ENCODE results near the gene GPR75. TPM values are rescaled to one million over a fixed set of nuclear protein-coding genes. Genes with fewer than 3 reads are reported as not detected.

The GPR75 gene
- total RNA-seq, 4 donors from 2014 or later: 0.80 to 19.6 (median 1.3) TPM

GRCh38 chr2:53881986-53882385 lies 22.2 kb upstream of the GPR75 start:
- Histone ChIP-seq H3K27ac (peak overlapping the region; percentile 70 to 77 (median 73)), H3K4me3 (no peak overlapping the region), H3K36me3 (peaks cover 0 to 60% of the 10 kb centered on the region in 2 donors), H3K9me3 (no peaks in the 10 kb centered on the region), H3K27me3 (no peaks in the 10 kb centered on the region), H3K4me1 (peaks cover 10 to 13% of the 10 kb centered on the region in 2 donors)
- intact Hi-C loops (cut with DNase I; ENCODE audit: low total_unique reads): loop anchor here (10.0 kb wide), 1 partner anchor 1243 kb away; no protein-coding TSS in a partner anchor
- DNase-seq: no peak
- no peak for TF ChIP-seq POLR2A (IDR thresholded peaks at IDR 0.05)
- no peak for TF ChIP-seq CTCF (IDR thresholded peaks at IDR 0.05 in 4 of 5, conservative IDR thresholded peaks at IDR 0.05 in 1 of 5)
- ATAC-seq: no peak
- in situ Hi-C loops (cut with MboI; ENCODE audit: low sequenced_read_pairs in 4 of 4): no loop called here

- ATAC-seq: peak; percentile 65 to 92
- peak overlapping the region; percentile 70 to 77 (median 73) for H3K27ac ChIP-seq
- in situ Hi-C loops (cut with MboI; ENCODE audit: low sequenced_read_pairs in 4 of 4): no loop called here
Measured at GRCh38 chr2:53881360-53881759, 21.6 kb upstream of the GPR75 start.

DNA sequence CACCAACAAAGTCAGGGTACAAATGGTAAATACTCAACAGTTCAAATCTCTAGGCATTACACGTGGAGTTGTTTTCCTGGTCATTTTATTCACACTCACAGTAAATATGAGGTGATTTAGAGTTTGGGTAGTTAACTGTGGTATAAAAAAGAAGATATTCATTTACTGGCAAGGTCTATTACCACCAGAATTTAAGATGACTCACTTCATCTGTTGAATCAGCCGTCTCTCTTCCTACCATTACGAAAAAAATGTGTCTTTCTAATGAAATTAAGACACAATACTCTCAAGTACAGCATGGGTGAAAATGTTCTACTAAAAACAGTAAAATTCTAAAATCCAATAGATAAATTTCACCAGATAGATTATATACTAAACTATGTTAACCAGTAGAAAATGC lies 21.0 kb upstream of the GPR75 start:
- H3K27ac ChIP-seq: peak overlapping the region; percentile 70 to 77 (median 73)

More at GRCh38 chr2:53881360-53881759, 21.6 kb upstream of the GPR75 start:
- intact Hi-C loops (cut with DNase I; ENCODE audit: low total_unique reads): loop anchor here (10.0 kb wide), 1 partner anchor 1243 kb away; no protein-coding TSS in a partner anchor
- H3K27me3 ChIP-seq: no peaks in the 10 kb centered on the region
- peaks cover 0 to 55% of the 10 kb centered on the region in 2 donors for H3K36me3 ChIP-seq
- H3K4me3 ChIP-seq: no peak overlapping the region
- no peaks in the 10 kb centered on the region for H3K9me3 ChIP-seq
- no peak for DNase-seq
- TF ChIP-seq POLR2A (IDR thresholded peaks at IDR 0.05) (peak in 1 of 2 donors; percentile 14), CTCF (IDR thresholded peaks at IDR 0.05 in 4 of 5, conservative IDR thresholded peaks at IDR 0.05 in 1 of 5) (no peak)
- peaks cover 10 to 13% of the 10 kb centered on the region in 2 donors for H3K4me1 ChIP-seq

GRCh38 chr2:53877556-53877955 lies 17.8 kb upstream of the GPR75 start:
- Histone ChIP-seq H3K36me3 (peaks cover 0 to 50% of the 10 kb centered on the region in 2 donors), H3K4me3 (no peak overlapping the region), H3K4me1 (peaks cover 13 to 21% of the 10 kb centered on the region in 2 donors), H3K27me3 (no peaks in the 10 kb centered on the region), H3K9me3 (no peaks in the 10 kb centered on the region), H3K27ac (peak overlapping the region; percentile 26 to 81 (median 69))
- in situ Hi-C loops (cut with MboI; ENCODE audit: low sequenced_read_pairs in 4 of 4): no loop called here
- ATAC-seq (no peak), DNase-seq (no peak)
- TF ChIP-seq POLR2A (IDR thresholded peaks at IDR 0.05) (no peak), CTCF (IDR thresholded peaks at IDR 0.05 in 4 of 5, conservative IDR thresholded peaks at IDR 0.05 in 1 of 5) (no peak)
- intact Hi-C loops (cut with DNase I; ENCODE audit: low total_unique reads): no loop called here

More for the DNA sequence above, 21.0 kb upstream of the GPR75 start:
- H3K4me1 ChIP-seq: peaks cover 10 to 13% of the 10 kb centered on the region in 2 donors
- intact Hi-C loops (cut with DNase I; ENCODE audit: low total_unique reads) (loop anchor here (10.0 kb wide), 1 partner anchor 1244 kb away; no protein-coding TSS in a partner anchor), in situ Hi-C loops (cut with MboI; ENCODE audit: low sequenced_read_pairs in 4 of 4) (no loop called here)
- no peak overlapping the region for H3K4me3 ChIP-seq
- TF ChIP-seq POLR2A (IDR thresholded peaks at IDR 0.05) (no peak), CTCF (IDR thresholded peaks at IDR 0.05 in 4 of 5, conservative IDR thresholded peaks at IDR 0.05 in 1 of 5) (no peak)
- H3K36me3 ChIP-seq: peaks cover 0 to 55% of the 10 kb centered on the region in 2 donors
- H3K9me3 ChIP-seq: no peaks in the 10 kb centered on the region
- ATAC-seq (no peak), DNase-seq (no peak)
- no peaks in the 10 kb centered on the region for H3K27me3 ChIP-seq

All from gastrocnemius medialis (tissue), 4 donors.